Vagina (tissue), 2 donors: Measurements from ENCODE around the gene KCNIP2. TPM values are rescaled to one million over a fixed set of nuclear protein-coding genes. Genes with fewer than 3 reads are reported as not detected.

Source experiments
- DNase-seq, 2 donors: peaks; one replicate each; pipeline ENCODE4 v3.0.0-alpha.2; 2017; ENCODE audit errors: extremely low spot score in 2 of 2
- H3K27ac ChIP-seq: fragments of 200-600 bp; sonication (generic); one replicate; pipeline ENCODE4 v1.5.1; 2019
- H3K27me3 ChIP-seq: fragments of 200-600 bp; sonication (generic); one replicate; pipeline ENCODE4 v1.5.1; 2019
- H3K36me3 ChIP-seq, 2 donors: fragments of 200-600 bp; sonication (generic); one replicate each; pipeline ENCODE4 v1.5.1; 2017 to 2019
- H3K4me1 ChIP-seq: fragments of 200-600 bp; sonication (generic); one replicate; pipeline ENCODE4 v1.5.1; 2019
- H3K4me3 ChIP-seq, 2 donors: fragments of 200-600 bp; sonication (generic); 1 replicate in 1 of 2; 2 replicates in 1 of 2; pipeline ENCODE4 v1.5.1; 2016 to 2019
- H3K9me3 ChIP-seq: fragments of 200-600 bp; sonication (generic); one replicate; pipeline ENCODE4 v1.5.1; 2019
- CTCF ChIP-seq, 3 experiments: fragments of 450-650 bp in 2 of 3; fragments of 200-600 bp in 1 of 3; sonication (generic) in 1 of 3; IDR thresholded peaks; one replicate each; pipeline ENCODE4 v1.5.1; 2017 to 2019; ENCODE audit warnings: antibody characterized with exemption in 3 of 3, mild to moderate bottlenecking in 2 of 3, moderate library complexity in 2 of 3
- POLR2A ChIP-seq, 2 donors: fragments of 450-650 bp; IDR thresholded peaks; one replicate each; pipeline ENCODE4 v1.6.1; 2017; ENCODE audit warnings: antibody characterized with exemption in 2 of 2, mild to moderate bottlenecking in 2 of 2, moderate library complexity in 2 of 2
- POLR2AphosphoS5 ChIP-seq, 2 donors: sonication (generic); formaldehyde crosslinking; IDR thresholded peaks; one replicate each; pipeline ENCODE4 v1.9.0; 2017; ENCODE audit warnings: antibody characterized with exemption in 2 of 2, mild to moderate bottlenecking in 2 of 2, low read depth in 1 of 2; ENCODE audit not compliant: insufficient read depth in 1 of 2
- intact Hi-C: fragments of 100-400 bp; cut with DNase I; formaldehyde crosslinking; loops from one replicate; pipeline ENCODE4 v1.15.1; 2023
- total RNA-seq: library from RNA; depleted of rRNA; stranded (reverse); fragments of >200 nt; gene quantifications from one replicate; pipeline ENCODE4 v1.2.3, GENCODE V29; 2016

KCNIP2 gene
- total RNA-seq, 1 donor from 2014 or later = 5.9 TPM

GRCh38 chr10:101831169-101831811, 12.3 kb downstream of the KCNIP2 start:
- peak overlapping the region; percentile 77 for H3K27ac ChIP-seq
- intact Hi-C loops = no loop called here
- H3K9me3 ChIP-seq = no peaks in the 10 kb centered on the region
- peak overlapping the region; percentile 46 to 51 for H3K4me3 ChIP-seq
- no peaks in the 10 kb centered on the region for H3K36me3 ChIP-seq
- H3K27me3 ChIP-seq = no peaks in the 10 kb centered on the region
- TF ChIP-seq CTCF (IDR thresholded peaks at IDR 0.05) = no peak
- TF ChIP-seq POLR2A (IDR thresholded peaks at IDR 0.05) = no peak
- TF ChIP-seq POLR2AphosphoS5 (IDR thresholded peaks at IDR 0.05; ENCODE audit: insufficient read depth in 1 of 2, low read depth in 1 of 2) = no peak
- H3K4me1 ChIP-seq = peaks cover 31% of the 10 kb centered on the region
- DNase-seq = no peak

- intact Hi-C loops = no loop called here
- H3K27ac ChIP-seq = peak overlapping the region; percentile 77
These were observed 13.1 kb downstream of the KCNIP2 start for GRCh38 chr10:101830322-101831168.

GRCh38 chr10:101829561-101830315, 13.9 kb downstream of the KCNIP2 start:
- TF ChIP-seq POLR2A (IDR thresholded peaks at IDR 0.05) = no peak
- TF ChIP-seq POLR2AphosphoS5 (IDR thresholded peaks at IDR 0.05; ENCODE audit: insufficient read depth in 1 of 2, low read depth in 1 of 2) = no peak
- no peak for TF ChIP-seq CTCF (IDR thresholded peaks at IDR 0.05)
- DNase-seq = no peak
- H3K27me3 ChIP-seq = no peaks in the 10 kb centered on the region
- no peaks in the 10 kb centered on the region for H3K36me3 ChIP-seq
- peak overlapping the region; percentile 46 to 51 for H3K4me3 ChIP-seq
- peak overlapping the region; percentile 63 for H3K27ac ChIP-seq
- peaks cover 25% of the 10 kb centered on the region for H3K4me1 ChIP-seq
- intact Hi-C loops = no loop called here
- no peaks in the 10 kb centered on the region for H3K9me3 ChIP-seq

More at GRCh38 chr10:101830322-101831168, 13.1 kb downstream of the KCNIP2 start:
- Histone ChIP-seq H3K4me1 (peaks cover 25% of the 10 kb centered on the region), H3K27me3 (no peaks in the 10 kb centered on the region), H3K36me3 (no peaks in the 10 kb centered on the region), H3K9me3 (no peaks in the 10 kb centered on the region), H3K4me3 (peak overlapping the region; percentile 46 to 51)
- peak; percentile 63 to 69 for TF ChIP-seq POLR2AphosphoS5 (IDR thresholded peaks at IDR 0.05; ENCODE audit: insufficient read depth in 1 of 2, low read depth in 1 of 2)
- no peak for TF ChIP-seq POLR2A (IDR thresholded peaks at IDR 0.05)
- TF ChIP-seq CTCF (IDR thresholded peaks at IDR 0.05) = no peak
- no peak for DNase-seq

- DNase-seq = no peak
- H3K27ac ChIP-seq = peak overlapping the region; percentile 63
- H3K4me3 ChIP-seq = peak overlapping the region; percentile 46 to 51
- no peaks in the 10 kb centered on the region for H3K9me3 ChIP-seq
- H3K4me1 ChIP-seq = peaks cover 25% of the 10 kb centered on the region
- intact Hi-C loops = no loop called here
- TF ChIP-seq POLR2A (IDR thresholded peaks at IDR 0.05) (no peak), CTCF (IDR thresholded peaks at IDR 0.05) (no peak), POLR2AphosphoS5 (IDR thresholded peaks at IDR 0.05; ENCODE audit: insufficient read depth in 1 of 2, low read depth in 1 of 2) (no peak)
- H3K36me3 ChIP-seq = no peaks in the 10 kb centered on the region
- H3K27me3 ChIP-seq = no peaks in the 10 kb centered on the region
These were observed 14.6 kb downstream of the KCNIP2 start for GRCh38 chr10:101828766-101829551.
